ENCODE measurements around the gene TSC22D1.

The TSC22D1 gene

DNA sequence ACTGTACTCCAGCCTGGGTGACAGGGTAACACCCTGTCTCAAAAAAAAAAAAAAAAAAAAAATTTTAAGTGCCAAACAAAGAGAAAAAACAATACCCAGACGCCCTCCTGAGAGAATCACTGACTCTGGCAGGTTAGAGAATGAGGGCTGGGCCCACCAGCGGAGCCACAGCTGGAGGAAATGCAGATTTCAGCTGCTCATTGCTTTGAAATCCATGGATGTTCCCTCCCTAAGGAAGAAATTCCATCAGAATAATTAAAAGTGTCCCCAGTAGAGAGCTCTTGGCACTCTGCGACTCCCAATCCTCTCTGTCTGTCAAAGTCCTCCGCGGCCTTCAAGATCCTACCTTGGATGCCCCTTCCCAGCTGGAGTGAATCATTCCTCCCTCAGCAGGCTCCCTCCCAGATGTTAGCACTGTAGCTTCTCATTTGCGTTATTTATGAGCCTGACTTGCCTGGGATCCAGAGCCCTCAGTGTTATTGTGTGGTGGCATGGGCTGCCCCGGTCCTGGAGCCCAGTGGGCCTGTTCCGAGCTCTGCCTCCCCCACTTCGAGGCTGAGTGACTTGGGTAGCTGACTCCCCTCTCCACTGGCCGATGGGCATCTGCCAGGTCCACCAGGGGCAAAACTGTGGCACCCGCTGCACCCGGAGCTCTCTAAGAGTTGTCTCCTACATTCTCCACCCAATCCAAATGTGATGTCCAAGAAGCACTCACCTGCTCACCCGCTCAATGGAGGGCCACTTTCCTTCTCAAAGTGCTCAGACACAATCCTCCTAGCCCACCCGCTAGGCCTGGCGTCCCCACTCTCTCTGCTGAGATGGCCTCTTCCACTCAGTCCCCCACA, 155.5 kb downstream of the TSC22D1 start:
- Histone ChIP-seq H3K36me3 (ENCODE audit: insufficient read depth, low read length) (no peaks in the 10 kb centered on the region), H3K4me3 (no peak overlapping the region), H3K9ac (ENCODE audit: insufficient read length) (no peak overlapping the region), H3K9me3 (ENCODE audit: low read depth, low read length) (no peaks in the 10 kb centered on the region), H3K27ac (no peak overlapping the region)
- TF ChIP-seq POLR2AphosphoS5 (IDR thresholded peaks at IDR 0.05; ENCODE audit: borderline replicate concordance, low read depth, low read length) = no peak
- no peak for DNase-seq (ENCODE audit: low read depth, low spot score)

GRCh38 chr13:44417876-44418275, 158.3 kb downstream of the TSC22D1 start:
- no peak for TF ChIP-seq EZH2 (IDR thresholded peaks at IDR 0.05)
- TF ChIP-seq FOXP2 (optimal IDR thresholded peaks at IDR 0.05; ENCODE audit: control extremely low read depth, extremely low read length, insufficient read depth) = no peak
- TF ChIP-seq POLR2AphosphoS5 (IDR thresholded peaks at IDR 0.05; ENCODE audit: borderline replicate concordance, low read depth, low read length) = no peak
- H3K9me3 ChIP-seq (ENCODE audit: low read depth, low read length) = no peaks in the 10 kb centered on the region
- no peak for DNase-seq (ENCODE audit: low read depth, low spot score)
- no peak overlapping the region for H3K4me3 ChIP-seq
- no peak overlapping the region for H3K27ac ChIP-seq
- H3K9ac ChIP-seq (ENCODE audit: insufficient read length) = no peak overlapping the region
- H3K36me3 ChIP-seq (ENCODE audit: insufficient read depth, low read length) = no peaks in the 10 kb centered on the region

GRCh38 chr13:44417446-44417845, 158.7 kb downstream of the TSC22D1 start:
- H3K4me3 ChIP-seq = no peak overlapping the region
- no peaks in the 10 kb centered on the region for H3K9me3 ChIP-seq (ENCODE audit: low read depth, low read length)
- no peak overlapping the region for H3K9ac ChIP-seq (ENCODE audit: insufficient read length)
- no peaks in the 10 kb centered on the region for H3K36me3 ChIP-seq (ENCODE audit: insufficient read depth, low read length)
- TF ChIP-seq FOXP2 (optimal IDR thresholded peaks at IDR 0.05; ENCODE audit: control extremely low read depth, extremely low read length, insufficient read depth) (no peak), POLR2AphosphoS5 (IDR thresholded peaks at IDR 0.05; ENCODE audit: borderline replicate concordance, low read depth, low read length) (no peak), EZH2 (IDR thresholded peaks at IDR 0.05) (no peak)
- no peak for DNase-seq (ENCODE audit: low read depth, low spot score)
- H3K27ac ChIP-seq = no peak overlapping the region

DNA sequence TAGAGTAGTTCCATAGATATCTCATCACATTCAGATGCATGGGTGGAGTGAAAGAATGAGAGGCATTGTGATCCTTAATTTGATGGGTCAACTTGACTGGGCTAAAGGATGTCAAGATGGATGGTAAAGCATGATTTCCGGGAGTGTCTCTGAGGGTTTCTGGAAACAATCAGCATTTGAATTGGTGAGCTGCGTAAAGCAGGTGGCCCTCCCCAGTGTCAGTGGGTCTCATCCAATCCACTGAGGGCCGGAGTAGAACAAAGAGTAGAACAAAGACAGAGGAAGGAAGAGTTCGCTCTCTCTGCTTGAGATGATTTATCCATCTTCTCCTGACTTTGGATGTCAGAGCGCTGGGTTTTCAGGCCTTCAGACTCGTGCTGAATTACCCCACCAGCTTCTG, 159.4 kb downstream of the TSC22D1 start:
- Histone ChIP-seq H3K9me3 (ENCODE audit: low read depth, low read length) (no peaks in the 10 kb centered on the region), H3K27ac (no peak overlapping the region), H3K9ac (ENCODE audit: insufficient read length) (no peak overlapping the region), H3K36me3 (ENCODE audit: insufficient read depth, low read length) (no peaks in the 10 kb centered on the region), H3K4me3 (no peak overlapping the region)
- no peak for DNase-seq (ENCODE audit: low read depth, low spot score)
- TF ChIP-seq EZH2 (IDR thresholded peaks at IDR 0.05) = no peak
- no peak for TF ChIP-seq FOXP2 (optimal IDR thresholded peaks at IDR 0.05; ENCODE audit: control extremely low read depth, extremely low read length, insufficient read depth)
- TF ChIP-seq POLR2AphosphoS5 (IDR thresholded peaks at IDR 0.05; ENCODE audit: borderline replicate concordance, low read depth, low read length) = no peak

DNA sequence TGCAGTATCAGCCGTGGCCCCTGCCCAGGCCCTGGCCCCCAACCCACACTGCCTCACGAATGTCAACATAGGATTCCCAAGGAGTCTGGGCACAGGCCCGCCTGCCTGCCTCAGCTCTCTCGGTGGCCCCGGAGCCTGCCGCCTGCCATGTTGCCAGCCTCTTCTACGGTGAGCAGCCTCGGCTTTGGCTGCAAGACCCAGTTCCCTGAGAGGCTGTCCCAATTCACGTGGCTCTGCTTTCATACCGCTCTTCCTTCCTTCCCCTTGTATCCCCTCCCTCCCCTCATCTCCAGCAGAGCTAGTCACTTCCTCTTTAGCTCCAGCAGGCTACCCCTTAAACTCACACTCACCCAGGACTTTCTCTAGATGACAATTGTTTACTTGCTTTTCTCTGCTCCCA, 159.8 kb downstream of the TSC22D1 start:
- no peak overlapping the region for H3K9ac ChIP-seq (ENCODE audit: insufficient read length)
- no peaks in the 10 kb centered on the region for H3K36me3 ChIP-seq (ENCODE audit: insufficient read depth, low read length)
- H3K4me3 ChIP-seq = no peak overlapping the region
- DNase-seq (ENCODE audit: low read depth, low spot score) = no peak
- H3K9me3 ChIP-seq (ENCODE audit: low read depth, low read length) = no peaks in the 10 kb centered on the region
- no peak overlapping the region for H3K27ac ChIP-seq
- TF ChIP-seq EZH2 (IDR thresholded peaks at IDR 0.05) (no peak), FOXP2 (optimal IDR thresholded peaks at IDR 0.05; ENCODE audit: control extremely low read depth, extremely low read length, insufficient read depth) (no peak), POLR2AphosphoS5 (IDR thresholded peaks at IDR 0.05; ENCODE audit: borderline replicate concordance, low read depth, low read length) (no peak)

- Histone ChIP-seq H3K9ac (ENCODE audit: insufficient read length) (no peak overlapping the region), H3K9me3 (ENCODE audit: low read depth, low read length) (no peaks in the 10 kb centered on the region), H3K36me3 (ENCODE audit: insufficient read depth, low read length) (no peaks in the 10 kb centered on the region), H3K4me3 (no peak overlapping the region), H3K27ac (no peak overlapping the region)
- no peak for DNase-seq (ENCODE audit: low read depth, low spot score)
- no peak for TF ChIP-seq POLR2AphosphoS5 (IDR thresholded peaks at IDR 0.05; ENCODE audit: borderline replicate concordance, low read depth, low read length)
- no peak for TF ChIP-seq FOXP2 (optimal IDR thresholded peaks at IDR 0.05; ENCODE audit: control extremely low read depth, extremely low read length, insufficient read depth)
- TF ChIP-seq EZH2 (IDR thresholded peaks at IDR 0.05) = no peak
Measured at GRCh38 chr13:44415815-44416214, 160.3 kb downstream of the TSC22D1 start.

GRCh38 chr13:44414716-44415115, 161.4 kb downstream of the TSC22D1 start:
- Histone ChIP-seq H3K27ac (no peak overlapping the region), H3K9ac (ENCODE audit: insufficient read length) (no peak overlapping the region), H3K9me3 (ENCODE audit: low read depth, low read length) (no peaks in the 10 kb centered on the region), H3K4me3 (no peak overlapping the region), H3K36me3 (ENCODE audit: insufficient read depth, low read length) (no peaks in the 10 kb centered on the region)
- no peak for DNase-seq (ENCODE audit: low read depth, low spot score)
- TF ChIP-seq FOXP2 (optimal IDR thresholded peaks at IDR 0.05; ENCODE audit: control extremely low read depth, extremely low read length, insufficient read depth) (no peak), EZH2 (IDR thresholded peaks at IDR 0.05) (no peak), POLR2AphosphoS5 (IDR thresholded peaks at IDR 0.05; ENCODE audit: borderline replicate concordance, low read depth, low read length) (no peak)

DNA sequence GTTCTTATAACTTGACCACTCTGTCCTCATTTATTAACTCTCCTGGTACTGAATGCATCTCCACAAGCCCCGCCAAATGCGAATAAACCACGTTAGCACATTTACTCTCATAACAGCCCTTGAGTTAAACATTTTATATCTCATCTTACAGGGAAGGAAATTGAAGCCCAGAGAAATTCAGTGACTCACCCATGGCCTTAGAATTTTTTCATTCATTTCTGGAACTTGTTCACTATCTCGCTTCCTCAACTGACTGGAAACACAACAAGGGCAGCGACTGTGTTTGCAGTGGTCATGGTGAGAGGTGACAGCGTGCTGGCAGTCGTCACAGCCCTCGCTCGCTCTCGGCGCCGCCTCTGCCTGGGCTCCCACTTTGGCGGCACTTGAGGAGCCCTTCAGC, 163.0 kb downstream of the TSC22D1 start:
- no peak overlapping the region for H3K27ac ChIP-seq
- no peaks in the 10 kb centered on the region for H3K36me3 ChIP-seq (ENCODE audit: insufficient read depth, low read length)
- no peak for TF ChIP-seq POLR2AphosphoS5 (IDR thresholded peaks at IDR 0.05; ENCODE audit: borderline replicate concordance, low read depth, low read length)
- no peak for DNase-seq (ENCODE audit: low read depth, low spot score)
- no peaks in the 10 kb centered on the region for H3K9me3 ChIP-seq (ENCODE audit: low read depth, low read length)
- H3K9ac ChIP-seq (ENCODE audit: insufficient read length) = no peak overlapping the region
- H3K4me3 ChIP-seq = no peak overlapping the region

DNA sequence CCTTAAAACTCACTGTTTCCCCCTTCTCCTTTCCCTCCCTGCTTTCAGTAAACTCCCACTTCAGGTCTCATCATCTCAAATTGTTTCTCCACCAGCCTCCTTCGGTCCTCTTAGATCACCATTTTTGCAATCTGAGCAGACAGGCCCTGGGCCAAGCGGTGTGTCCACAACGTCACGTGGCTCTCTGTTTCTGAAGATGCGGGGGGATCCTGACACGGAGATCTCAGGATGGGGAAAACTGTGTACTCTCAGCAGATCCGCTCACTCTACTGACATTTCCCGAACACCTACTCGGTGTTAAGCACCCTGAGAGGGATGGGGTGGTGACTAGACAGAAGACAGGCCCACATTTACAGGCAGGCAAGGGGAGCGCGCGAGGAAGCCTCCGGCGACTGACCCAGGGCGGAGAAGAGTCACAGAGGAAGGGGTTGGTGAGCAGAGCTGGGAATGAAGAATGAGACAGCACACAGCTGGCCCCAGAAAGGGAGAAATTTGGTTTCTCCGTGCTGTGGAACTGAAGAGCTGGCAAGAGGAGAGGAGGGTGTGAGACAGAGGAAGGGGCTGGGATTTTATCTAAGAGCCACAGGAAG, 163.7 kb downstream of the TSC22D1 start:
- no peak for DNase-seq (ENCODE audit: low read depth, low spot score)
- Histone ChIP-seq H3K9ac (ENCODE audit: insufficient read length) (no peak overlapping the region), H3K4me3 (no peak overlapping the region), H3K27ac (no peak overlapping the region), H3K9me3 (ENCODE audit: low read depth, low read length) (no peaks in the 10 kb centered on the region), H3K36me3 (ENCODE audit: insufficient read depth, low read length) (no peaks in the 10 kb centered on the region)
- no peak for TF ChIP-seq FOXP2 (optimal IDR thresholded peaks at IDR 0.05; ENCODE audit: control extremely low read depth, extremely low read length, insufficient read depth)
- TF ChIP-seq POLR2AphosphoS5 (IDR thresholded peaks at IDR 0.05; ENCODE audit: borderline replicate concordance, low read depth, low read length) = no peak
- TF ChIP-seq EZH2 (IDR thresholded peaks at IDR 0.05) = no peak
